PC-9 (cell line): ENCODE measurements around the gene TMBIM4. TPM values are rescaled to one million over a fixed set of nuclear protein-coding genes. Genes with fewer than 3 reads are reported as not detected.

Experiments used
- BruUV-seq: library from RNA; stranded (reverse); fragments of 400-500 nt; replicated peaks from 2 replicates; lab custom pipeline; 2021; lab: Mats Ljungman, UMichigan
- CTCF ChIA-PET: fragments of 300-600 bp; sonication (Branson Sonifier 250); formaldehyde crosslinking; loops from one replicate; lab custom pipeline; 2022; ENCODE audit warnings: antibody characterized with exemption; lab: Charles Lee
- POLR2A ChIA-PET: fragments of 300-600 bp; sonication (Branson Sonifier 250); formaldehyde crosslinking; loops from one replicate; lab custom pipeline; 2022; ENCODE audit warnings: antibody characterized with exemption; ENCODE audit not compliant: unreplicated experiment; lab: Charles Lee
- DNase-seq, 2 experiments: peaks; one replicate each; pipeline versions ENCODE4 v3.0.0 to v3.0.0-alpha.2; 2015 to 2022; ENCODE audit warnings: mixed read lengths in 1 of 2
- H2AFZ ChIP-seq: fragments of 200-600 bp; sonication (generic); 2 replicates; pipeline ENCODE4 v1.8.1; 2017; ENCODE audit warnings: antibody characterized with exemption
- H3F3A ChIP-seq: fragments of 200-600 bp; sonication (generic); 2 replicates; pipeline ENCODE4 v1.8.1; 2017; ENCODE audit warnings: antibody characterized with exemption, mild to moderate bottlenecking, low read depth; ENCODE audit not compliant: insufficient read depth
- H3K27ac ChIP-seq: fragments of 200-600 bp; sonication (generic); 2 replicates; pipeline ENCODE4 v1.6.1; 2016; ENCODE audit warnings: mixed run types
- H3K27me3 ChIP-seq: fragments of 200-600 bp; sonication (generic); 2 replicates; pipeline ENCODE4 v1.6.1; 2016; ENCODE audit warnings: low read depth, mixed run types; ENCODE audit not compliant: insufficient read depth
- H3K36me3 ChIP-seq: fragments of 200-600 bp; sonication (generic); 2 replicates; pipeline ENCODE4 v1.6.1; 2016; ENCODE audit warnings: low read depth, mixed run types
- H3K4me1 ChIP-seq: fragments of 200-600 bp; sonication (generic); replicated peaks from 2 replicates; pipeline ENCODE4 v1.6.1; 2016; ENCODE audit warnings: mixed run types; ENCODE audit not compliant: insufficient read depth
- H3K4me2 ChIP-seq: fragments of 200-600 bp; sonication (generic); 2 replicates; pipeline ENCODE4 v1.6.1; 2017; ENCODE audit warnings: mixed run types
- H3K4me3 ChIP-seq: fragments of 200-600 bp; sonication (generic); 2 replicates; pipeline ENCODE4 v1.6.1; 2016; ENCODE audit warnings: mixed run types
- H3K79me2 ChIP-seq: fragments of 200-600 bp; sonication (generic); 2 replicates; pipeline ENCODE4 v1.6.1; 2017; ENCODE audit warnings: low read depth, mixed run types
- H3K9me2 ChIP-seq: fragments of 200-600 bp; sonication (generic); 2 replicates; pipeline ENCODE4 v1.8.1; 2017; ENCODE audit warnings: mild to moderate bottlenecking; ENCODE audit not compliant: insufficient read depth
- H3K9me3 ChIP-seq: fragments of 200-600 bp; sonication (generic); 2 replicates; pipeline ENCODE4 v1.8.1; 2016; ENCODE audit warnings: low read depth; ENCODE audit not compliant: insufficient read depth
- H4K20me1 ChIP-seq: fragments of 200-600 bp; sonication (generic); 2 replicates; pipeline ENCODE4 v1.8.1; 2017; ENCODE audit not compliant: insufficient read depth
- EZH2 ChIP-seq: fragments of 200-600 bp; sonication (generic); IDR thresholded peaks from 2 replicates; pipeline ENCODE4 v1.8.0; 2017; ENCODE audit warnings: antibody characterized with exemption, low read depth
- intact Hi-C: fragments of 100-400 bp; cut with micrococcal nuclease; formaldehyde crosslinking; loops from one replicate; pipeline ENCODE4 v1.10.0; 2022; ENCODE audit not compliant: unreplicated experiment
- total RNA-seq: library from RNA; stranded (reverse); gene quantifications from 2 replicates; pipeline ENCODE4 v1.2.3, GENCODE V29; 2021
- TF ChIP-seq, protein P1 (sequence below): fragments of 200-600 bp; sonication (generic); conservative IDR thresholded peaks from 2 replicates; pipeline ENCODE4 v1.6.1; 2017; ENCODE audit warnings: mixed run types, antibody characterized with exemption, mild to moderate bottlenecking, moderate library complexity

TMBIM4 gene
- total RNA-seq, 1 experiment from 2014 or later, result 49.8 TPM

GRCh38 chr12:66165141-66165540 is 4.7 kb downstream of the TMBIM4 start:
- Histone ChIP-seq H3K27me3 (no peaks in the 10 kb centered on the region), H3K4me3 (no peak overlapping the region), H3K27ac (no peak overlapping the region), H3K79me2 (peaks cover 27% of the 10 kb centered on the region), H3K4me2 (no peak overlapping the region), H3F3A (peaks cover 18% of the 10 kb centered on the region), H3K9me2 (0 out of 2 replicates have a peak, but pooled peaks cover 3% of the 10 kb centered on the region), H3K9me3 (no peaks in the 10 kb centered on the region; the same call in 1 of the 2 replicates), H3K4me1 (peaks cover 10% of the 10 kb centered on the region), H3K36me3 (0 out of 2 replicates have a peak, but pooled peaks cover 5% of the 10 kb centered on the region), H2AFZ (no peak overlapping the region), H4K20me1 (no peaks in the 10 kb centered on the region)
- POLR2A ChIA-PET, result no interaction called here
- no TSS peak for BruUV-seq
- CTCF ChIA-PET, result no interaction called here
- no peak for DNase-seq
- intact Hi-C loops, result no loop called here
- no peak for TF ChIP-seq EZH2
- TF ChIP-seq, protein P1, sequence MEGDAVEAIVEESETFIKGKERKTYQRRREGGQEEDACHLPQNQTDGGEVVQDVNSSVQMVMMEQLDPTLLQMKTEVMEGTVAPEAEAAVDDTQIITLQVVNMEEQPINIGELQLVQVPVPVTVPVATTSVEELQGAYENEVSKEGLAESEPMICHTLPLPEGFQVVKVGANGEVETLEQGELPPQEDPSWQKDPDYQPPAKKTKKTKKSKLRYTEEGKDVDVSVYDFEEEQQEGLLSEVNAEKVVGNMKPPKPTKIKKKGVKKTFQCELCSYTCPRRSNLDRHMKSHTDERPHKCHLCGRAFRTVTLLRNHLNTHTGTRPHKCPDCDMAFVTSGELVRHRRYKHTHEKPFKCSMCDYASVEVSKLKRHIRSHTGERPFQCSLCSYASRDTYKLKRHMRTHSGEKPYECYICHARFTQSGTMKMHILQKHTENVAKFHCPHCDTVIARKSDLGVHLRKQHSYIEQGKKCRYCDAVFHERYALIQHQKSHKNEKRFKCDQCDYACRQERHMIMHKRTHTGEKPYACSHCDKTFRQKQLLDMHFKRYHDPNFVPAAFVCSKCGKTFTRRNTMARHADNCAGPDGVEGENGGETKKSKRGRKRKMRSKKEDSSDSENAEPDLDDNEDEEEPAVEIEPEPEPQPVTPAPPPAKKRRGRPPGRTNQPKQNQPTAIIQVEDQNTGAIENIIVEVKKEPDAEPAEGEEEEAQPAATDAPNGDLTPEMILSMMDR, result no peak

DNA sequence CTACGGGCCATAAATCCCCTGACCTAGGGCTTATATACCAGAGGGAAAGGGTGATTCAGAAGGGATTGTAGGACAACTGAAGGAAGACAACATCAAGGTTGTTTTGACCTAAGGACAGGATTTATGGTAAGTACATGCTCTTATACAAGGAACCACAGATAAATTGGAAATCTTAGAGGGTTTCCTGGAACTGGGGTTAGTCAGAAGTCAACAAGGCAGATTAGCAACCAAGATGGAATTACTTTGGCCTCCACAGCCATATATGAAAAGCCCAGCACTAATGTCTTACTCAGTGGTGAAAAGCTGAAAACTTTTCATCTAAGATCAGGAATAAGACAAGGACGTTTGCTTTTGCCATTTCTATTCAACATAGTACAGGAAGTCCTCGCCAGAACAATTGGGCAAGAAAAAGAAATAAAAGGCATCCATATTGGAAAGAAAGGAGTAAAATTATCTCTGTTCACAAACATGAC is 5.4 kb downstream of the TMBIM4 start:
- no peak for DNase-seq
- H3K4me2 ChIP-seq, result no peak overlapping the region
- 0 out of 2 replicates have a peak, but pooled peaks cover 5% of the 10 kb centered on the region for H3K36me3 ChIP-seq
- CTCF ChIA-PET, result no interaction called here
- H3K27me3 ChIP-seq, result no peaks in the 10 kb centered on the region
- H3K79me2 ChIP-seq, result peaks cover 27% of the 10 kb centered on the region
- 0 out of 2 replicates have a peak, but pooled peaks cover 3% of the 10 kb centered on the region for H3K9me2 ChIP-seq
- intact Hi-C loops, result no loop called here
- H3F3A ChIP-seq, result peaks cover 10% of the 10 kb centered on the region
- H3K27ac ChIP-seq, result no peak overlapping the region
- no TSS peak for BruUV-seq
- H4K20me1 ChIP-seq, result no peaks in the 10 kb centered on the region
- POLR2A ChIA-PET, result no interaction called here
- H3K9me3 ChIP-seq, result no peaks in the 10 kb centered on the region; the same call in 1 of the 2 replicates
- H3K4me3 ChIP-seq, result no peak overlapping the region
- TF ChIP-seq EZH2, result no peak
- TF ChIP-seq, protein P1, result no peak
- no peak overlapping the region for H2AFZ ChIP-seq
- peaks cover 10% of the 10 kb centered on the region for H3K4me1 ChIP-seq

- Histone ChIP-seq H3K79me2 (peaks cover 23% of the 10 kb centered on the region), H3K9me3 (no peaks in the 10 kb centered on the region; the same call in 1 of the 2 replicates), H3K27ac (no peak overlapping the region), H3K4me2 (no peak overlapping the region), H3K36me3 (0 out of 2 replicates have a peak, but pooled peaks cover 5% of the 10 kb centered on the region), H3K4me3 (no peak overlapping the region), H4K20me1 (no peaks in the 10 kb centered on the region), H3K27me3 (no peaks in the 10 kb centered on the region), H3K4me1 (peaks cover 4% of the 10 kb centered on the region), H3K9me2 (0 out of 2 replicates have a peak, but pooled peaks cover 3% of the 10 kb centered on the region), H2AFZ (no peak overlapping the region), H3F3A (no peaks in the 10 kb centered on the region)
- no TSS peak for BruUV-seq
- POLR2A ChIA-PET, result no interaction called here
- CTCF ChIA-PET, result no interaction called here
- no peak for TF ChIP-seq EZH2
- TF ChIP-seq, protein P1, result no peak
- intact Hi-C loops, result no loop called here
- no peak for DNase-seq
Measured at GRCh38 chr12:66163289-66163688, 6.5 kb downstream of the TMBIM4 start.
